Activated CD4-positive, alpha-beta T cell treated with anti-CD3 and anti-CD28 coated beads for 36 hours (primary cell): ENCODE results near the gene OR5L2. TPM values are rescaled to one million over a fixed set of nuclear protein-coding genes. Genes with fewer than 3 reads are reported as not detected.

Experiments
- ATAC-seq: fragments of 200-7000 bp; cut with Tn5 transposase; one replicate; pipeline ENCODE4 v1.10.0; 2021; ENCODE audit warnings: mild to moderate bottlenecking, moderate library complexity
- CTCF ChIA-PET: fragments of 350-600 bp; sonication (Branson Sonifier 250); formaldehyde crosslinking; loops from one replicate; lab custom pipeline; 2021; ENCODE audit warnings: antibody characterized with exemption; lab: Charles Lee
- POLR2A ChIA-PET: fragments of 350-600 bp; sonication (Branson Sonifier 250); formaldehyde crosslinking; loops from one replicate; lab custom pipeline; 2021; ENCODE audit warnings: antibody characterized with exemption, inconsistent platforms; lab: Charles Lee
- DNase-seq: peaks from one replicate; pipeline ENCODE4 v3.0.0-alpha.2; 2020
- H3K27ac Mint-ChIP-seq: one replicate; pipeline ENCODE4 v1.8.0; 2021; ENCODE audit warnings: mixed read lengths
- H3K27me3 Mint-ChIP-seq: one replicate; pipeline ENCODE4 v1.8.0; 2021; ENCODE audit warnings: mixed read lengths
- H3K36me3 Mint-ChIP-seq: one replicate; pipeline ENCODE4 v1.8.0; 2021; ENCODE audit warnings: low read depth, mixed read lengths
- H3K4me1 Mint-ChIP-seq: one replicate; pipeline ENCODE4 v1.8.0; 2021; ENCODE audit warnings: mixed read lengths
- H3K4me3 Mint-ChIP-seq: one replicate; pipeline ENCODE4 v1.8.0; 2021; ENCODE audit warnings: mild to moderate bottlenecking, moderate library complexity, mixed read lengths
- H3K9me3 Mint-ChIP-seq: one replicate; pipeline ENCODE4 v1.8.0; 2021; ENCODE audit warnings: low read depth, mixed read lengths
- intact Hi-C, 2 experiments: fragments of 100-400 bp; cut with DNase I in 1 of 2; cut with micrococcal nuclease in 1 of 2; formaldehyde crosslinking; loops; one replicate each; pipeline versions ENCODE4 v1.14.2 to v1.15.1; 2022 to 2024; cut with DNase I, micrococcal nuclease
- total RNA-seq, 2 experiments: library from RNA; stranded (reverse); gene quantifications; one replicate each; pipeline ENCODE4 v1.2.3, GENCODE V29; 2021

The OR5L2 gene
- total RNA-seq, result not detected

- H3K27me3 Mint-ChIP-seq, result no peaks in the 10 kb centered on the region
- H3K9me3 Mint-ChIP-seq, result peaks cover 6% of the 10 kb centered on the region
- H3K4me1 Mint-ChIP-seq, result no peaks in the 10 kb centered on the region
- CTCF ChIA-PET, result interaction anchor here (0.8 kb wide), 1 partner anchor 9 kb away, joined by 5 read pairs; no protein-coding TSS in a partner anchor
- intact Hi-C loops, result no loop called here
- POLR2A ChIA-PET, result no interaction called here
- no peak within 1 kb of the TSS for H3K4me3 Mint-ChIP-seq
- no peak within 1 kb of the TSS for H3K27ac Mint-ChIP-seq
- ATAC-seq (no peak), DNase-seq (no peak)
- H3K36me3 Mint-ChIP-seq, result no peaks in the 10 kb centered on the region
Measured at GRCh38 chr11:55826919-55827318, at the start of gene OR5L2. TSS of gene OR5L2 (plus strand) at chr11:55827219. CDS start at chr11:55827219, 0 bp downstream.

- CTCF ChIA-PET, result interaction anchor here (0.5 kb wide), 1 partner anchor 44 kb away, joined by 3 read pairs; no protein-coding TSS in a partner anchor
- no peak for DNase-seq
- Mint-ChIP-seq H3K27ac (no peak overlapping the region), H3K36me3 (no peaks in the 10 kb centered on the region), H3K9me3 (peaks cover 13% of the 10 kb centered on the region), H3K27me3 (no peaks in the 10 kb centered on the region), H3K4me1 (no peaks in the 10 kb centered on the region), H3K4me3 (no peak overlapping the region)
- ATAC-seq, result no peak
- intact Hi-C loops, result loop anchor here in 1 of 2 experiments (10.0 kb wide), 1 partner anchor 57 kb away; no protein-coding TSS in a partner anchor
- POLR2A ChIA-PET, result no interaction called here
Measured at GRCh38 chr11:55791606-55792005, 35.4 kb upstream of the OR5L2 start.

GRCh38 chr11:55793321-55793720, 33.7 kb upstream of the OR5L2 start:
- Mint-ChIP-seq H3K4me1 (no peaks in the 10 kb centered on the region), H3K27ac (no peak overlapping the region), H3K36me3 (no peaks in the 10 kb centered on the region), H3K4me3 (no peak overlapping the region), H3K9me3 (peaks cover 8% of the 10 kb centered on the region), H3K27me3 (no peaks in the 10 kb centered on the region)
- ATAC-seq, result no peak
- POLR2A ChIA-PET, result no interaction called here
- DNase-seq, result no peak
- CTCF ChIA-PET, result no interaction called here
- intact Hi-C loops, result loop anchor here in 1 of 2 experiments (10.0 kb wide), 1 partner anchor 59 kb away; no protein-coding TSS in a partner anchor

GRCh38 chr11:55795256-55795655, 31.8 kb upstream of the OR5L2 start, which contains the start of gene OR5D14:
TSS of gene OR5D14 (plus strand) at chr11:55795556. CDS start at chr11:55795556, 0 bp downstream.
- ChIA-PET POLR2A (no interaction called here), CTCF (no interaction called here)
- DNase-seq (no peak), ATAC-seq (no peak)
- intact Hi-C loops, result loop anchor here in 1 of 2 experiments (10.0 kb wide), 1 partner anchor 60 kb away; no protein-coding TSS in a partner anchor
- H3K9me3 Mint-ChIP-seq, result peaks cover 17% of the 10 kb centered on the region
- H3K36me3 Mint-ChIP-seq, result no peaks in the 10 kb centered on the region
- no peak within 1 kb of the TSS for H3K4me3 Mint-ChIP-seq
- H3K27ac Mint-ChIP-seq, result no peak within 1 kb of the TSS
- no peaks in the 10 kb centered on the region for H3K27me3 Mint-ChIP-seq
- no peaks in the 10 kb centered on the region for H3K4me1 Mint-ChIP-seq

GRCh38 chr11:55806248-55806647, 20.8 kb upstream of the OR5L2 start:
- H3K4me3 Mint-ChIP-seq, result no peak overlapping the region
- peaks cover 4% of the 10 kb centered on the region for H3K36me3 Mint-ChIP-seq
- POLR2A ChIA-PET, result no interaction called here
- intact Hi-C loops, result no loop called here
- CTCF ChIA-PET, result no interaction called here
- H3K27ac Mint-ChIP-seq, result no peak overlapping the region
- ATAC-seq (no peak), DNase-seq (no peak)
- peaks cover 29% of the 10 kb centered on the region for H3K9me3 Mint-ChIP-seq
- H3K4me1 Mint-ChIP-seq, result no peaks in the 10 kb centered on the region
- H3K27me3 Mint-ChIP-seq, result no peaks in the 10 kb centered on the region

- H3K4me1 Mint-ChIP-seq, result no peaks in the 10 kb centered on the region
- ATAC-seq, result no peak
- H3K36me3 Mint-ChIP-seq, result peaks cover 4% of the 10 kb centered on the region
- no peak within 1 kb of the TSS for H3K27ac Mint-ChIP-seq
- DNase-seq, result no peak
- H3K27me3 Mint-ChIP-seq, result no peaks in the 10 kb centered on the region
- H3K9me3 Mint-ChIP-seq, result peaks cover 25% of the 10 kb centered on the region
- ChIA-PET POLR2A (no interaction called here), CTCF (no interaction called here)
- H3K4me3 Mint-ChIP-seq, result no peak within 1 kb of the TSS
- intact Hi-C loops, result no loop called here
Measured at GRCh38 chr11:55811067-55811466, 16.0 kb upstream of the OR5L2 start, which contains the start of gene OR5L1. TSS of gene OR5L1 (plus strand) at chr11:55811367. CDS start at chr11:55811467, 100 bp downstream.

GRCh38 chr11:55819330-55819729, 7.7 kb upstream of the OR5L2 start, which contains the start of gene OR5D18:
TSS of gene OR5D18 (plus strand) at chr11:55819630. CDS start at chr11:55819630, 0 bp downstream.
- Mint-ChIP-seq H3K27ac (no peak within 1 kb of the TSS), H3K9me3 (peaks cover 16% of the 10 kb centered on the region), H3K4me1 (no peaks in the 10 kb centered on the region), H3K27me3 (no peaks in the 10 kb centered on the region), H3K36me3 (no peaks in the 10 kb centered on the region), H3K4me3 (no peak within 1 kb of the TSS)
- CTCF ChIA-PET, result no interaction called here
- intact Hi-C loops, result no loop called here
- POLR2A ChIA-PET, result no interaction called here
- DNase-seq (no peak), ATAC-seq (no peak)

GRCh38 chr11:55838452-55838851, 11.4 kb downstream of the OR5L2 start, which contains the start of gene OR5D16:
TSS of gene OR5D16 (plus strand) at chr11:55838752. CDS start at chr11:55838752, 0 bp downstream.
- POLR2A ChIA-PET, result no interaction called here
- H3K27ac Mint-ChIP-seq, result no peak within 1 kb of the TSS
- H3K36me3 Mint-ChIP-seq, result peaks cover 4% of the 10 kb centered on the region
- no peaks in the 10 kb centered on the region for H3K27me3 Mint-ChIP-seq
- DNase-seq (no peak), ATAC-seq (no peak)
- CTCF ChIA-PET, result no interaction called here
- H3K4me1 Mint-ChIP-seq, result no peaks in the 10 kb centered on the region
- intact Hi-C loops, result loop anchor here in 1 of 2 experiments (10.0 kb wide), 1 partner anchor 124 kb away; no protein-coding TSS in a partner anchor
- H3K4me3 Mint-ChIP-seq, result no peak within 1 kb of the TSS
- H3K9me3 Mint-ChIP-seq, result peaks cover 14% of the 10 kb centered on the region

- ATAC-seq, result no peak
- ChIA-PET POLR2A (no interaction called here), CTCF (no interaction called here)
- no peaks in the 10 kb centered on the region for H3K36me3 Mint-ChIP-seq
- H3K27ac Mint-ChIP-seq, result no peak overlapping the region
- H3K9me3 Mint-ChIP-seq, result peaks cover 10% of the 10 kb centered on the region
- no peaks in the 10 kb centered on the region for H3K27me3 Mint-ChIP-seq
- H3K4me1 Mint-ChIP-seq, result no peaks in the 10 kb centered on the region
- no peak for DNase-seq
- no peak overlapping the region for H3K4me3 Mint-ChIP-seq
- intact Hi-C loops, result no loop called here
Measured at GRCh38 chr11:55847453-55847852, 20.4 kb downstream of the OR5L2 start.

GRCh38 chr11:55849037-55849436, 22.0 kb downstream of the OR5L2 start:
- ChIA-PET POLR2A (no interaction called here), CTCF (no interaction called here)
- Mint-ChIP-seq H3K36me3 (no peaks in the 10 kb centered on the region), H3K4me3 (no peak overlapping the region), H3K9me3 (peaks cover 17% of the 10 kb centered on the region), H3K27ac (no peak overlapping the region), H3K27me3 (no peaks in the 10 kb centered on the region), H3K4me1 (no peaks in the 10 kb centered on the region)
- ATAC-seq (no peak), DNase-seq (no peak)
- intact Hi-C loops, result no loop called here

- intact Hi-C loops, result no loop called here
- Mint-ChIP-seq H3K36me3 (no peaks in the 10 kb centered on the region), H3K27me3 (no peaks in the 10 kb centered on the region), H3K4me3 (no peak overlapping the region), H3K9me3 (peaks cover 18% of the 10 kb centered on the region), H3K27ac (no peak overlapping the region), H3K4me1 (no peaks in the 10 kb centered on the region)
- ChIA-PET CTCF (no interaction called here), POLR2A (no interaction called here)
- no peak for ATAC-seq
- no peak for DNase-seq
Measured at GRCh38 chr11:55852141-55852540, 25.1 kb downstream of the OR5L2 start.

GRCh38 chr11:55854704-55855103, 27.7 kb downstream of the OR5L2 start:
- intact Hi-C loops, result no loop called here
- H3K27me3 Mint-ChIP-seq, result no peaks in the 10 kb centered on the region
- ATAC-seq (no peak), DNase-seq (no peak)
- ChIA-PET CTCF (no interaction called here), POLR2A (no interaction called here)
- H3K36me3 Mint-ChIP-seq, result no peaks in the 10 kb centered on the region
- H3K4me1 Mint-ChIP-seq, result no peaks in the 10 kb centered on the region
- peaks cover 15% of the 10 kb centered on the region for H3K9me3 Mint-ChIP-seq
- no peak overlapping the region for H3K27ac Mint-ChIP-seq
- H3K4me3 Mint-ChIP-seq, result no peak overlapping the region
